Activated CD8-positive, alpha-beta memory T cell treated with anti-CD3 and anti-CD28 coated beads for 48 hours (primary cell): Measurements from ENCODE around the gene AQP5.

Source experiments
- DNase-seq, 3 experiments: peaks; one replicate each; pipeline ENCODE4 v3.0.0-alpha.2; 2020; ENCODE audit warnings: low read depth in 2 of 3, low spot score in 2 of 3

Gene AQP5

GRCh38 chr12:49963976-49964815, 2.5 kb downstream of the AQP5 start:
- DNase-seq, result no peak

DNA sequence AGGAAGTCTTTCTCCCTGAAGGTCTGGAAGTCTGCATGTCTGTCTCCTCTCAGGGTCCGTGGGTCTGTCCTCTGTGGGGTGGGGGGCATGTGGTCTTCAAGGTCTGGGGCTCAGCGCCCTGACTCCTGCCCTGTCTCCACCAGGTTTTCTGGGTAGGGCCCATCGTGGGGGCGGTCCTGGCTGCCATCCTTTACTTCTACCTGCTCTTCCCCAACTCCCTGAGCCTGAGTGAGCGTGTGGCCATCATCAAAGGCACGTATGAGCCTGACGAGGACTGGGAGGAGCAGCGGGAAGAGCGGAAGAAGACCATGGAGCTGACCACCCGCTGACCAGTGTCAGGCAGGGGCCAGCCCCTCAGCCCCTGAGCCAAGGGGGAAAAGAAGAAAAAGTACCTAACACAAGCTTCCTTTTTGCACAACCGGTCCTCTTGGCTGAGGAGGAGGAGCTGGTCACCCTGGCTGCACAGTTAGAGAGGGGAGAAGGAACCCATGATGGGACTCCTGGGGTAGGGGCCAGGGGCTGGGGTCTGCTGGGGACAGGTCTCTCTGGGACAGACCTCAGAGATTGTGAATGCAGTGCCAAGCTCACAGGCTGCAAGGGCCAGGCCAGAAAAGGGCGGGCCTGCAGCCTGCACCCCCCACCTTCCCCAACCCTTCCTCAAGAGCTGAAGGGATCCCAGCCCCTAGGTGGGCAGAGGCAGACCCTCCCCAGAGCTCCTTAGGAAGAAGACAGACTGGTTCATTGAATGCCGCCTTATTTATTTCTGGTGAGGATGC, 3.4 kb downstream of the AQP5 start:
- no peak for DNase-seq

- no peak for DNase-seq
Measured at GRCh38 chr12:49965836-49966235, 4.2 kb downstream of the AQP5 start.

GRCh38 chr12:49966511-49967041, 4.9 kb downstream of the AQP5 start:
- DNase-seq, result no peak

GRCh38 chr12:49967042-49967776, 5.5 kb downstream of the AQP5 start:
- peak; percentile 69 to 98 (median 98) for DNase-seq

- no peak for DNase-seq
Measured at GRCh38 chr12:49967777-49968250, 6.1 kb downstream of the AQP5 start.

DNA sequence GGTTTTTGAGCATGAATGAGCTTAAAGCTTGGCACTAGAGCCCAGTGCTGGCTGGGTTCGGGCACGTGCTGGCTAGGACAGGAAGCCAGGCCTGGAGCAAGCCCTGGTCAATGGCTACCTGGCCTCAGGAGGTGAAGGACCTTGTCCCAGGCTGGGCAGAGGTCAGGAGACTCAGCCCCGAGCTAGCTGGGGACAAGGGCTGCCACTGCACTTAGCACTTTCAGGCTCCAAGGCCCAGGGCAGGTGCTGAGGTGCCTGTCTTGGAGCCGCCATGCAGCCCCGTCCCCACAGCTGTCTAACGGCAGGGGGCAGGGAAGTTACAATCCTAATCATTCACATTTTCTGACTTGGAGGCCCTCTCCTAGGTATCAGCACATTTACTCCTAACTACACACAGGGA, 6.8 kb downstream of the AQP5 start:
- DNase-seq, result no peak

DNA sequence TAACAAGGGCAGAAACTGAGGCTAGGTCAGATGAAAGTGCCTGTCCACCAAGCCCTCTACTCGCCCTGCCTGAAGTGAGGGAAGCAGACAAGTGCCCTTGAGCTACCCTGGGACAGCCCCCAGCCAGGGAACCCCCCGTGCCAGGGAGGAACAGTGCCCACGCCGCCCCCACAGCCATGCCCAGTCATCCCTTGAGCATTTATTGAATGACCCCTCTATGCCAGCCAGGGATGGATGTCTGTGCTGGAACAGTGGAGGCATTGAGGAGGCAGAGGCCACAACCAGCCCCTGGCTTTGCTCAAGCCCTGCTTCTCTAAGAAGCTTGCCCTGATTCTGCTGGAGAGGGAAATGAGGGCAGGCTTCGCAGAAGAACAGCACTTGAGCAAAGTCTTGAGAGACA, 7.4 kb downstream of the AQP5 start:
- no peak for DNase-seq

DNA sequence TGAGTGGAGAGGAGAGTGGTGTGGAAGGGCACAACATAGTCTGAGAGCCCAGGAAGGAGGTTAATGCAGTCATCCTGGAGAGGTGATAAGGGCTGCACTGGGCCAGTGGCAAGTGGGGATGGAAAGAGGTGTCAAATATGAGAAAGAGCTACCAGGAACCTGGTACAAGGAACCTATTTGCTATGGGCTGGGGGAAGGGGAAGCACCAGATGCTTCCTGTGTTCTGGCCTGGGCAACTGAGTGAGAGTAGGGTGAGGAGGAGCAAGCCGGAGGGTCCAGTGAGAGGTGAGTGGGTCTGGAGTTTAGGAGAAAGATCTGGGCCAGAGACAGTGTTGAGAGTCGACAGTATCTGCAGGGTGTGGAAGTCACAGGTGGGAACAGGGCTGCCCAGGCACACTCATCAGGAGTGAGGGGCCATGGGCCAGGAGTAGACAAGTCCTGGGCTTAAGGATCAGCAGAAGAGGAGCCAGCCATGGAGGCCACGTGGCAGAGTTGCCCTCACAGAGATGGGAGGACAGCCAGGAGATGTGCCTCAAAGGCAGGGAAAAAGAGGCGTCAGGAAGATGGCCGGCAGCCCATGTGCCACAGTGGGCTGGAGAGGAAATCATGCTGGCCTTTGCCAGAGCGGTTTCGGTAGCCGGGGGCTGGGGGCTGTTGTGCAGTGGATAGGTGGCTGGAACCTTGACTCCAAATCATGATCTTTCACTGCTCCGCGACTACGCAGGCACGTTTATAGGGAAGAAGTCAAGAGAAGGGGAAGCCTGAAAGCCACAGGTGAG, 8.2 kb downstream of the AQP5 start:
- DNase-seq, result no peak

GRCh38 chr12:49970658-49971057, 9.0 kb downstream of the AQP5 start:
- DNase-seq, result no peak

DNA sequence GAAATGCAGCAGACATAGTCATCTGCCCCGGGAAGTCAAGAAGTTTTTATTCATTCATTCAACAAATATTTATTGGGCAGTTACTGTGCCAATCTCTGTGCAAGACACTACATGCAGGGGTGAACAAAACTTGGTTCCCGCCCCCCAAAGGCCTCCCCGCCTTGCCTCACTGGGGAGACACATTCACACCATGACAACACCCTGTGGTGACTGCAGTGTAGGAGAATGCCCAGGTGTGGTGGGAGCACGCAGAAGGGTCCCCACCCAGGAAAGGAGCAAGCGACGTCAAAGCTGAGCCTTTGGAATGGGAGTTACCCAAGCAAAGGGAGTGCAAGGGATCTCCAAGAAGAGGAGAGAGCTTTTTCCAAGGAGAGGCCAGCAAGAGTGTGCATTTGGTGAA, 9.5 kb downstream of the AQP5 start:
- DNase-seq, result no peak

GRCh38 chr12:49972129-49972528, 10.5 kb downstream of the AQP5 start:
- no peak for DNase-seq

DNA sequence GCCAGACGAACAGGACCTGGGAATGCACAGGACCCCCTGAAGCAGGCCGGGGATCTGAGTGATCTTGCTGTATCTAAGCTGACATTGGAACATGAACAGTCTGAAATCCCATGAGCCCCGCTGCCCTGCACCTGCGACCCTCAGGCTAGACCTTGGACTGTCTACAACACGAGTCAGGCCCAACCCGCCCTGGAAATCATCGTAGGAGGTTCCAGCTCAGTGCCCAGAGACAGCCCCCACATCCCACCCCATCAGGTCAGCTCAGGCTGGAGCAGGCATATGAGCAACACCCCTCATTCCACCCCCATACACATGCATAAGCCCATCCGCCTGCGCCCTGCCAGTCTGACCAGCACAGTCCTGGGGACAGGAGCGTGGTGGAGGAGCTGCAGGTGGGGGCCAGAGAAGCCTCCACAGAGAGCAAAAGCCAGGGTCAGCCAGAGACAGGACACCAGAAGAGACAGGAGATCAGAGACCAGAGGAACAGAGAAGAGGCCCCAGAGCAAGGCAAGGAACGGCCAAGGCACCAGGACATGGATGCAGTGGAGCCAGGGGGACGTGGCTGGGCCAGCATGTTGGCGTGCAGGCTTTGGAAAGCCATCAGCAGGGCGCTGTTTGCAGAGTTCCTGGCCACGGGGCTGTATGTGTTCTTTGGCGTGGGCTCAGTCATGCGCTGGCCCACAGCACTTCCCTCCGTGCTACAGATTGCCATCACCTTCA, 11.1 kb downstream of the AQP5 start, which contains the start of gene AQP6:
Gene AQP6, plus strand, starts transcription at position 307 of the 720 bp plus-strand sequence. Its CDS starts 227 bp downstream, at position 534.
- DNase-seq, result no peak

DNA sequence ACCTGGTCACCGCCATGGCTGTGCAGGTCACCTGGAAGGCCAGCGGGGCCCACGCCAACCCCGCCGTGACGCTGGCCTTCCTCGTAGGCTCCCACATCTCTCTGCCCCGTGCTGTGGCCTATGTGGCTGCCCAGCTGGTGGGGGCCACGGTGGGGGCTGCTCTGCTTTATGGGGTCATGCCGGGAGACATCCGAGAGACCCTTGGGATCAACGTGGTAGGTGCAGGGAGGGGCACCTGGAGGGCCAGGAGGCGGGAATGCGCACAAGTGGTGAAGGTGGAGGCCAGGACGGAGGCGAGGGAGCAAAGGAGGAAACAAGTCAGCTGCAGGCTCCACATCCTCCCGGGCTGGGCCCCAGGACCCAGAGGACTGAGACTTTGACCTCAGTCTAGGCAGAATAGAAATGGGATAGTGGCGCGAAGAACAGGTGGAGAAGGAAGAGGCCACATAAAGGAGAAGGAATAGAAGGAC, 11.7 kb downstream of the AQP5 start:
- DNase-seq, result no peak

GRCh38 chr12:49974231-49974675, 12.6 kb downstream of the AQP5 start:
- no peak for DNase-seq

DNA sequence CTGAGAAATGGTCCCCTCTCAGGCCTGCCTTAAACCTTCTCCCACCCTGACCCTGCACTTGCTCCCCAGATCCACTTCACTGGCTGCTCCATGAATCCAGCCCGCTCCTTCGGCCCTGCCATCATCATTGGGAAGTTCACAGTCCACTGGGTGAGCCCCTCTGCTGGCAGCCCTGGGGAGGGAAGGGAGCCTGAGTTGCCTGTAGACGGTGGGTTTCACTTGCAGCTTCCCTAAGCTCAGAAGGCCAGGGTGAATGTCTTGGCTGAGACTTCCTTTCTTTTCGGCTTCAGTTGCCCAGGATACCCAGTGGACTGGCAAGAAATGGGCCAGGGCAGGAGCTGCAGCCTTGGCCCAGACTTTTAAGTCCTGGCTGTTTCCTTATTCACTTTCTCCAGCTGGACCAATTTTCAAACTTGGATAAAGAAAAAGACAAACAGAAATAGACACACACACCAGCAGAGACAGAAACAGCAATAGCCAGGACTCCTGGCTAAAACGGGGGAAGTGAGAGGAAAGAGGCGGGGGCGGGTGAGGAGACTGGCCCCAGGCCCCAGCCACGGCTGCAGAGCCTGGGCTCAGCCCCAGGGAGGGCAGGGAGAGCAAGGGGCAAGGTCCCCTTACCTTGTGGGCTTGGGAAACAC, 13.1 kb downstream of the AQP5 start:
- no peak for DNase-seq

- no peak for DNase-seq
Measured at GRCh38 chr12:49975318-49975761, 13.7 kb downstream of the AQP5 start.

DNA sequence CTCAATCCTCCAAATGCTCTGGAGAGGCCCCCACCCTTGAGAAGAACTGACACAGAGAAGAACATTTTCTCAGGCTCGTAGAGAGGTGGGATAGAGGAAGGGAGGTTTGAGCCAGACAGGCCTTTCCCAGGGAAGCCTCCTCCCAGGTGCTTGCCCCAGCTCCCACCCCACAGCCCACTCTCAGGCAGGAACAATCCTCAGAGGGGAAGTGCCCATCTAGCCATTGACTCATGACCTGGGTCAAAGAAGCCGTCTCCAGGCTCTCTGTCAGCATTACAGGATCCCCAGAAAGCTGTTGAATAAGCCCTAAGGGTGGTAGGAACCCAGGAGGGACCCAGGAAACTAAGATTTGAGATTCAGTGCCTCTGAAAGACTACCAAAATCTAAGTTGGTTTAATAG, 14.9 kb downstream of the AQP5 start:
- DNase-seq, result no peak

DNA sequence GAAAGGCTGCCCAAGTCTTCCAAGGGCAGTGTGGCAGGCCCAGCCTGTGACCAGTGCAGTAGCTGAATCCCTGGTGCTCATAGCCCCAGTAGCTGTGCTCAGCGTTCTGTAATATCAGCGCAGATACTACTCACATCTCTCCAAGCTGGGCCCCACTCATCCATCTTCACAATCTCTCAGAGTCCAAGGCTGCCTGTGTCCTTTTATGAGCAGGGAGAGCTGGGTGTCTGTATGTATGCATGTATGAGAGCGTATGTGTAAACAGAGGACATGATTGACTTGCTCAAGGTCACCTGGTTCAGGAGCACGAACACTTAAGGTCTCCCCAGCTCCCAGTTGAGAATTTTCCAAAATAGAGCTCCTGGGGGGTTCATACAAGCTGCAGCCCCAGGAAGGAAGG, 16.5 kb downstream of the AQP5 start:
- no peak for DNase-seq
